ENCODE results near the gene TMEM253.

- TF ChIP-seq FOXM1 (IDR thresholded peaks at IDR 0.05; ENCODE audit: borderline replicate concordance), result no peak
- no peak for TF ChIP-seq FOXA1 (IDR thresholded peaks at IDR 0.05)
- TF ChIP-seq FOXK2 (IDR thresholded peaks at IDR 0.05), result no peak
These were observed 2.5 kb downstream of the TMEM253 start for GRCh38 chr14:21103411-21103709.

Data from HEK293T (cell line).